ENCODE measurements around the gene TBC1D8. TPM values are rescaled to one million over a fixed set of nuclear protein-coding genes. Genes with fewer than 3 reads are reported as not detected.

The TBC1D8 gene
- polyA plus RNA-seq, 4 donors: 21.2 to 44.2 (median 30.7) TPM

DNA sequence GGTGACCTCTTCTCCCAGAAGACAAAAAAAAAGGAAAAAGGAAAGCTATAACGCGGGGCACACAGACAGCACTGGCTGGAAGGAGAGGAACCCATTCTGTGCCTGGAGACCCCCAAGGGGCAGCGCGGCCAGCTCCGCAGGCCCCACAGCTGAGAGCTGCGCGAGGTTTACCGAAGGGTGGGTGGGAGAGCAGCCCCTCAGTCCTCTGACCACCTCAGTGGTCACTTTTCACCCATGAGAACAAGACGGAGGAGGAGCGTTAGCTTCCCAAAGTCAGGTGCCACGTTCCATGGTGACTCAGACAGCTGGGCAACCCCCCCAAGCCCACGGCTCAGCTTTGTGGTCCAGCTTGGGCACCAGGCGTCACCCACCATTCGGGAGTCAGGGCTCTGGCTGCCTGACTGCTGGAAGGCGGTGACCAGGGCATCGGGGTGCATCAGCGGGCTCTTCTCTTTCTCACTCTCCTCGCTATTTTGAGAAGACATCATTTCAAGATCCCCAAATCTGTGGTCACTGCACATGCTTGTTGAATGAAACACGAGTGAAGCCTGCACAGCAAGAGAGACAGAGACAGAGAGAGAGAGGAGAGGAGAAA is 113.9 kb downstream of the TBC1D8 start:
- no peak for DNase-seq (ENCODE audit: low read depth in 4 of 4, low spot score in 3 of 4)

DNA sequence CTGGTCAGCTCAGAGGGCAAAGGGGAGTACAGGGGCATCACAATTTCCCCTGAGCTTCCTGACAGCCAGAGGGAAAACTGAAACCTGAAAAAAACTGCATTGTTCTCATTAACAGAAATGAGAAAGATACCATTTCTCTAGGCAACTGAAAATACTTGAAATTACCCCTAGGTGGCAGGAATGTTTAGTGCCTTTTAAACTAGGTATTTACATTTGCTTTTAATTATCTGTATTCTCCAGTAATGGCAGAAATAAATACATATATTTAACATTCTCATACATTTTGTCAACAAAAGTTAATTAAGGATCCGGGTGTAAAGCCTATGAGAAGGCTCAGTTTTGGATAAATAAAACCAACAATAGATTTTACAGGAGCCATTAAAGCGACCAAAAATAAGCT is 114.6 kb downstream of the TBC1D8 start:
- DNase-seq (ENCODE audit: low read depth in 4 of 4, low spot score in 3 of 4): no peak

DNA sequence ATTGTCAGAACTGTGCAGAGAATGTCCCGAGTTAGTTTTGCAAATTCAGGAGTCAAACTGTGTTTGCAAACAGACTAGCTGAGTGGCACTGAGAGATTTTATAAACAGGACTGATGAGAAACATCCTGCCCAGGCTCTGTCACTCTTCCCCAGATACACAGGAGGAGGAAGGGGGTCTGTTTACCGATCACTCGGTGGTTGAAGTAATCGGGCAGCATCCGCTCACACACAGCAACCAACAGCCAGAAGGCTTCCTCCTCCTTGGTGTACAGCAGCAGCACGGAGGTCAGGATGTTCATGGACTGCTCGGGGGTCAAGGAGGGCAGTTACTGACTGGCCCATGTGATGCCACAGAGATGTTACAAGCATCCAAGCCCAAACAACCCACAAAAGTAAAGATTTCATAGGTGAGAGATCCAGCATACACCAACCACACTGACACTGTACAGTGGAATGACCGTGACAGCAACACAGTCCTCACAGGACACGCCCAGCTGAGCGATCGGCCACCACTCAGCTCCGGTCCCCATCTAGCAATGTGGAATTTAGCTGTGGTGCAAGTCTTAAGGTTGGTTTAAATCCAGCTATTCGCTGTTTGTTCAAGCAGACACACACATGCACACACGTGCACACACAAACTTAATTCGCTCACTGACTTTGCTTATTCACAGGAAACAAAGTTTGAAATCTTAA is 119.0 kb downstream of the TBC1D8 start:
- no peak for DNase-seq (ENCODE audit: low read depth in 4 of 4, low spot score in 3 of 4)

DNA sequence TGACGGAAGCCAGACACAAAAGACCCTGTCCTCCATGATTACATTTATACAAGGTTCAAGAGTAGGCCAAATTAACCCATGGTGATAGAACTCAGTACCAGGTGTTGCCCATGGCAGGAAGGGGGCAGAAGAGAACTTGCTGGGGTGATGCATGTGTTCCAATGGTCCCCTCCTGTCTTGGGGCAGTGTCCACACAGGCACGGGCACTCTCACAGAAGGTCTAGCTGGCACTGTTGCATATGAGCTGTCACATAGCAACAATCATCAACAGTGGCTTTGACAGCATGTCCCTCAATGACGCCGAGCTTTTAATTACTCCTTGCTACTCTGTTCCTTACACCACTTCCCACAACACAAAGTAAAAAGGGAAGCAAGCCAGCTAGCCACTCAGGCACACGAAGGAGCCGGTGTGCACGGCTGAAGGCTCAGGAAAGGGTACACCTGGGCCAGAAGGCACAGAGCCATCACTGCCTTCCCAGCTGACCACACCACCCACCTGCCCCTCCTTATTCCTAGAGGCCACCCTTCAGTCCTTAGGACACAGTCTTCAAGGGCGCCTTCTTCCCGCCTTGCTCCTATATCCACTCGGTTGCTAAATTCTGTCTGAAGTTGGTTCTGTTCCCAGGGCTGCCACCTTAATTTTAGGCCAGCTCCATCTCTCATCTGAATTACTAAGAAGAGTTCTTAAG is 120.2 kb downstream of the TBC1D8 start:
- no peak for DNase-seq (ENCODE audit: low read depth in 4 of 4, low spot score in 3 of 4)

DNA sequence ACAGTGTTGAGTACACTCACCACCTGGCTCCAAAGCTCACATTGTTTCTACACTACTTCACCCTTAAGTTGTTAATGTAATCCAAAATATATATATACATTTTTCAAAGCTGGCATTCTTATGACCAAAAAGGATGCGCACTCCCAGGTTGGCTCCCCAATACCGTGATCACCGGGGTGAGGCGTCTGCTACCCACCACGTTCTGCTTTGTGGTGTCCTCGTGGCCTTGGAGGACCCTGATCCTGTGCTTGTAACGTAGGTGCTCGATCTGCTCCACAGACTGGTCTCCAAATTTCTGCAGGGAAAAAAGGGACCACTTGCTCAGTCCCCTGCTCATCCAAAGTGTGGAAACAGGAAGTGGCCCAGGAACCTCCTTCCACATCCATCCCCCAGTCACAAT is 123.3 kb downstream of the TBC1D8 start:
- DNase-seq (ENCODE audit: low read depth in 4 of 4, low spot score in 3 of 4): no peak

DNA sequence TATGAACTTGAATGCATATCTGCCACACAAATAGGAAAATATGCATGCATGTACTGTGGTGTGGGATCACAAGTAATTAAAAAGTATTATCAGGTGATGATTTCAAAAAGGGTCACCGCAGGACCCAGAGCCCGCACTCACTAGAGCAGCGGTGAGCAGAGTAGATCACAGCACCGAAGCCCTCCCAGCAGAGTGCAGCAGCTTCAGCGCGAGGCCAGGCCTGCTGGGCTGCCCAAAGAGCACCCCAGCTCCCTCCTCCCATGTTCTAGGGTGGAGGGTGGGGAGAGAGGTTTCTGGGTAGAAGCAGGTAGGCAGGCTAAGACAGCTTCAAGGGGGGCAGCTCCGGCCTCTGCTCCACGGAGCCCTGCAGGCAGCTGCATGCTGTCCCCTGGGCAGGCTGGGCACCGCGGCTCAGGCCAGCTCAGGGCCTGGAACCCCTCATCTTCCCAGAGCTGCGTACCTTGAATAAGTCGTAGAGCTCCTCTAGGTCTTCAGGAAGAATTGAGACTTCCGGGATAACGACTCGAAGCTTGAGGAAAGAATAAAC is 124.2 kb downstream of the TBC1D8 start:
- no peak for DNase-seq (ENCODE audit: low read depth in 4 of 4, low spot score in 3 of 4)

DNA sequence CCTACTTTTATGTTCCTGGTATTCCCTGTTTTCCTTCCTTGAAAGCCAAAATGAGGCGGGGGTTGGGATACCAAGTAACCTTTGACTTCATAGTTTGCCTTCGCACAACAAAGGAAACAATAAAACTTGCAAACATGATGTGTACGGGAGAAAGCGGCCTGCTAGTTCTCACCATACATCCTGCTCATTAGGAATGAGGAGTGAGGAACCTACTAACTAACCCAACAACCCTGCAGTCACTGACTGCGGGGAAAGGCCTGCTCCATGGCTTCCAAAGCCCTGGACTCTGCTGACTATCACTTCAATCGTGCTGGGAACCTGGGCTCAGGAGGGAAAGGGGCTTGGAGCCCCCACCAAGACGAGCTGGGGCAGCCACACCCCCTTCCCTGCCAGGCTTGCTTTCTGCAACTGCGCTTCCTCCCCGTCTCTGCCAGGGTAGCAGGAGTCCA is 124.9 kb downstream of the TBC1D8 start:
- DNase-seq (ENCODE audit: low read depth in 4 of 4, low spot score in 3 of 4): no peak

DNA sequence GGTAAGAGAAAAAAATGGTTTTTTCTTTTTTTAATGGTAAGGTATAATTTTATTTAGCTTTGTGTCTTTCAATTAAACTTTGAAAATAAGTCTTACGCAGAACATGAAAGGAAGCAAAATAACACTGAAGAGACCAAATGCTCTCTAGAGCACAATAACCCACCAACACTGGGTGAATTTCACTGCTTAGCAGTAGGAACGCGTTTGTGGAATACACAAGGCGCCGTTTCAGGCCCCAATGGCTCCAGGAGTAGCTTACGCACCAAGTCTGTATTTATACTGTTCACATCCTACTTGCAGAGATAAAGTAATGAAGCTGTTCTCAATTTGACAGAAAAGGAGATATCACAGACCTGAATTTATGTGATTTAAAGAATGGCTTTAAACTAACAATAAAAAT is 125.6 kb downstream of the TBC1D8 start:
- DNase-seq (ENCODE audit: low read depth in 4 of 4, low spot score in 3 of 4): no peak

DNA sequence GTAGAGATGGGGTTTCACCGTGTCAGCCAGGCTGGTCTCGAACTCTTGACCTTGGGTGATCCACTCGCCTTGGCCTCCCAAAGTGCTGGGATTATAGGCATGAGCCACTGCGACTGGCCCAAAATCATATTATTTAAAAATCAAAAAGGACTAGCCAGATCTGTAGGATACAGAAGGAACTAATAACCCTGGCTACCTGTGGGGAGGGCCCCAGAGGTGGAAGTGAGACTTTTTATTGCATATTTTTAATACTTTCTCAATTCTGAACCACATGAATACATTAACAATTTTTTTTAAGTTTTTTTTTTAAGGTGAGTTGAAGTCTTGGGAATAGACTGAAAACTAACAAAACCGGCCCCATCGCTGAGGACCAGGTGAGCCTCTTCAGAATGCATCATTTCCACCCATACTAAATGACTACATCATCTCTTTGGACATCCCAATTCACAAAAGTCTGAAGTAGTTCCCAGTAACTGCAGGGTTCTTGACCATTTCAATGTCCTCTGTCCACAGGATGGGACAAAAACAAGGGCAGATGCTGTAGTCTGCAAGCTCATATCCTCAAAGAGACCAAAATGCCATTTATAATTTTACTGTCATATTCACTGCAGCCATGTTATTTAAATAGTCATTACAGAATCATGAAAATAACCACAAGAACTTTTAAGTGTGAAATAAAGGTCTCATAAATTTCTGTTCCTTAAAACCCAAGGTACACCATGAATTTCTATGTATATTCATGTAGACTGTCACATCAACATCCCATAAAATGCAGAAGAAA is 127.7 kb downstream of the TBC1D8 start:
- DNase-seq (ENCODE audit: low read depth in 4 of 4, low spot score in 3 of 4): no peak

DNA sequence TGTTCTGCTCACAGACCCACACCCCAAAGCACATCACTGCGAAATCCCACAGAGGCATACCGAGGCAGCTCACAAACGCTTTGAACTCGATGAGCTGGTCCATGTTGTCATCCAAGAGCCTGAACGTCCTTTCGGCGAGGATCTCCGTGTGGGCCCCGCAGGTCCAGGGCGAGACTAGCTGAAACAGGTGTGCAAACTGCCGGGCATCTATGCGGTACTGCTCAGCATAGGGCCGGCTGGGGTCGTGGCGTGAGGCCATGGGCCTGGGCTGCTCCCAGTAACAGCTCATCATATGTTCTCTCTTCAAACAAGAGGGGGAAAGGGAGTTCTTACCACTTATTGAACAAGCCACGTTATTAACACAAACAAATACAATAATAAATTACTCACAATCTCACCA is 129.0 kb downstream of the TBC1D8 start:
- DNase-seq (ENCODE audit: low read depth in 4 of 4, low spot score in 3 of 4): no peak

DNA sequence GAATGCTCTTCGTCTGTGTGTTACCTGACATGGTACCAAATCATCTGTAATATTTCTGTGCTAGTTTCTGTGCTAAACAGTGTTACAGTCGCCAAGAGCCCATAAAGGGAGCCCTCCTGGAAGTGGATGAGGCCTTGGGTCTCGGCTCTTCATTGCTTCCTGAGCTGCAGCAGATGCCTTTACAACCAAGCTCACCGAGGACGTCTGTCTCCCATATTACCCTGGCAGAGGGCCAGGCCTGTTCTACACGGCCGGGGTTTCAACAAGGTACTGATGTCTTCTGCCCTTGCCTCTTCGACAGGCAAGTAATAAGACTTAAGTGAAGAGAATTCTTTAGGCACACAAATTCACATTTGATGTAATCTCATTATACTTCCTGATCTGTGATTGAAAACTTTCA is 132.2 kb downstream of the TBC1D8 start:
- no peak for DNase-seq (ENCODE audit: low read depth in 4 of 4, low spot score in 3 of 4)

DNA sequence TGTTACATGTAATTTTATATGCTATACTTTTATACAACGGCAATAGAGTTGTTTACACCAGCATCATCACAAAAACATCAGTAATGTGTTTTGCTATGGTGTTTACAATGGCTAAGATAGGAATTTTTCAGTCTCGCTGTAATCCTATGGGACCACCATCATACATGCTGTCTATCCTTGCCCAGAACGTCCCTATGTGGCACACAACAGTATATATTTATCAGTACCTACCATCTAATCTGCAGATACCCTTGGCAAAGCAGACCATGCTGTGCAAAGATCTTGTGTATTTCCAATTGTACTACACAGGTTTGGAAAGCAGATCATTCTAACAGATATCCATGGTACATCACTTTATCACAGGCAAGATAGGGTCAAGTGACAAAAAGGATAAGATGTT is 133.8 kb downstream of the TBC1D8 start:
- no peak for DNase-seq (ENCODE audit: low read depth in 4 of 4, low spot score in 3 of 4)

DNA sequence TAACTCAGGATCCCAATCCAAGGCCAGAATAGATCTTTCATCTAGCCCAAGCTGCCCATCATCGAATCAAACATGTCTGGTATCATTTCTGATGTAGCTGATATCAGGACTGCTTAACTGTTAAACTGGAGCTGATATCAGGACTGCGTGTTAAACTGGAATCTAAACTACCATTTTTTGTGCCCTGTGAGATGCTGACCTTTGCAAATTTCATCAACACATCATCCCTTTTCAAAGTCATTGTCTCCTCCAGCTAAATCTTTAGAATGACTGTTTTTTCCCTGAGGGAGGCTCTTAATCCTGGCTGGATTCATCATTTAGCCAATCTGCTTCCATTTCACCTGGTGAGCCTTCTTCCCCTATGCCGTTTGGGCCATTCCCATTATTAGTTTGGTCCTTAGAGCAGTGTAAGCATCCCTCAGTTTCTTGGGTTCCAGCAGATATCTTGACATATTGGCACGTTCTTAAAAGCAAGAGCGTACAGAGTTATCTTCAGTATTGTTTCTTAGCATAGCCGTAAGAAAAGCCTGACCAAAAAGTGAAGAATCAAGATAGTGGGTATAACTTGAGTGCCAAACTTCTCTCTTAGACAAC is 136.8 kb downstream of the TBC1D8 start:
- DNase-seq (ENCODE audit: low read depth in 4 of 4, low spot score in 3 of 4): no peak

DNA sequence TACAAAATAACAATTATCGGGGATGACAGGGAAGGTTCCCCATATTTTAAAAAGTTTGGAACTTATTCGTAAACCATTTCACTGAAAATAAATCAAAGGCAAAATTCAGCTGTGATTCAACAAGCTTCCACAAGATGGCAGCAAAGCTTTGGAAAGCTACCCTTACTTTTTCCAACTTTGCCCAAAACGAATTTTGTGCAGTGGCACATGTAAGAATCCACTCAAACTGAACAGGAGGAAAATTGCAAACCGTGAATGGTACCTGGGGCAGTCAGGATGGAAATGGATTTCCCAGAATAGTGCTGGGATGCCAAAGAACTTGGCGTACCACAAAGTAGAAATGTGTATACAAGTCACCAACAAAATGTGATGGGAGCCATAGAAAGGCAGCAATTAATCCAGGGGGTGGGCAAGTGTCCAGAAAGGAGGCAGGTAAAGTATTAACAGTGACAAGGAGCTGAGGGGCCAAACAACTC is 138.4 kb downstream of the TBC1D8 start:
- peak in 1 of 4 donors; percentile 34 for DNase-seq (ENCODE audit: low read depth in 4 of 4, low spot score in 3 of 4)

DNA sequence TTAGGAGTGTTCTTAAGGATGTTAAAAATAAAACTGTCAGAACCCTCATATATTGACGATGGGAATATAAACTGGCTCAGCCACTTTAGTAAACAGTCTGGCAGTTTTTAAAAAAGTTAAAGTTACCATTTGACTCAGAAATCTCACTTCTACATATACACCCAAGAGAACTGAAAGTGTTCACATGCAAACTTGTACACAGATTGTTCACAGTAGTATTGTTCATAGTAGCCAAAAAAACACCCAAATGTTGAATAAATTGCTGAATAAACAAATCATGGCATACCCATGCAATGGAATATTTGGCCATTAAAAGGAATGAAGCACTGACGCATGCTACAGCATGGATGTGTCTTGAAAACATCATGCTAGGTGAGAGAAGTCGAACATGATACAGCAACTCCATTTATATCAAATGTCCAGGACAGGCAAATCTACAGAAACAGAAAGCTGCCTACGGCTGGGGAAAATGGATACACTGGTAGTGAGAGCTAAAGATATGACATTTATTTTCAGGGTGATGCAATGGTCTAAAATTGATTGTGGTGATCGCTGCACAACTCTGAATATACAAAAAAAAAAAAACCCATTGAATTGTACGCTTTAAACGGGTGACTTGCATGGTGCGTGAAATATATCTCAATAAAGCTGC is 139.0 kb downstream of the TBC1D8 start:
- no peak for DNase-seq (ENCODE audit: low read depth in 4 of 4, low spot score in 3 of 4)

DNA sequence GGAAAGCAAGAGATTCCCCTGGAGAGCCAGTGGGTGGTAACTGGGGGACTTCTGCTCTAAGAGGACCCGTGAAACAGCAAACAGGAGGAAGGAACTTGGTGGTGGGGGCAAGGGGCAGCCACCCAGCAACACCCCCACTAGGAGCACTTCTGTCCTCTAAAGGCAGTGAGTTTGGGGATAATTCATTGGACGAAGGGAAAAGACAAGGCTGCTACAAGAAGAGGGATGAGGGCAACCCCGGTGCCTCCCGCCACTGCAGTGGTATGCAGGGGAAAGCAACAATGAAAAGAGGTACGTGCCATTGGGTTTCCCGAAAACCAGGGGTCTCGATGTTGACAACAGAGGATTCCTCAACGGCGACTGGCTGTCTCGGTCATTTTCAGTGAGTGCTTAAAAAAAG is 140.0 kb downstream of the TBC1D8 start:
- no peak for DNase-seq (ENCODE audit: low read depth in 4 of 4, low spot score in 3 of 4)

DNA sequence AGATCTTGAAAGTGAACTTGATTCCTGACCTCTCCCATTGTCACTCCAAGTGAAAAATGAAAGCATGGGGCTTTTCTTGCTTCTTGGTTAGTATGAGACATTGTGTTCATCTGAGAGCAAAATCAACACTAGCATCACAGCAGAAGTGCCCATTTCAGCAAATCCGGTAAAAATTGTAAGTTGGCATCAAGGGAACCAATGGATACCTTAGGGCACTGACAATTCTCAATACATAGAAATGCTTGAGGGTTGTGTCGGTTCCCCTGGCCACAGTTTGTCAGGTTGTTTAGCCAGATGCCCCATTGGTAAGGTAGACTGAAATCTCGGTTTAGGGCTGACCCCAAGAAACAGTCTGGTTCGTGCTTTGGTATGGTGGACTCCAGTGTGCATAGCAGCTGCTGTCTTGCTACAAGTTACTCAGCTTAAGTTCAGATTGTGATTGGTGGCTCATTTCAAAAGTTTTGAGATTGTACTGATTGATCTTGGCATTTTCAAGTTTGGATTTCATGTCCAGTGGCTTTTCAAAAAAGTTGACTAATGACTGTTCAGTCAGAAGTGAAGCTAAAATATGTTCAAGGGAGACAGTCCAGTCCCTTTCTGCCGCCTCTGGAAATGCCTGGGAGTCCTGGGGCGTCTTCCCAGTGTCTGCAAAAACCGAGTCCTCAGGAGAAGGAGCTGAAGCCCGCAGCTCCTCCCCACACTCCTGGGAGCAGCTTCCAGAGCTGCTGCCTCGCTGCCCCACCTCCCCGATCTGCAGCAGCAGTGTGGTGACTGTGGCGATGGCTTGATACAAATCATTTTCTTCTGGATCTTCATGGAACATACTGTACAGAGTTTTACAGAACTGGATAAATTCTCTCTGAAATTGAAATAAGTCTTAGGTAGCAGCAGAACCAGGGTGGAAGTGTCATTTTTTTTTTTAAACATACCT is 143.5 kb downstream of the TBC1D8 start:
- no peak for DNase-seq (ENCODE audit: low read depth in 4 of 4, low spot score in 3 of 4)

DNA sequence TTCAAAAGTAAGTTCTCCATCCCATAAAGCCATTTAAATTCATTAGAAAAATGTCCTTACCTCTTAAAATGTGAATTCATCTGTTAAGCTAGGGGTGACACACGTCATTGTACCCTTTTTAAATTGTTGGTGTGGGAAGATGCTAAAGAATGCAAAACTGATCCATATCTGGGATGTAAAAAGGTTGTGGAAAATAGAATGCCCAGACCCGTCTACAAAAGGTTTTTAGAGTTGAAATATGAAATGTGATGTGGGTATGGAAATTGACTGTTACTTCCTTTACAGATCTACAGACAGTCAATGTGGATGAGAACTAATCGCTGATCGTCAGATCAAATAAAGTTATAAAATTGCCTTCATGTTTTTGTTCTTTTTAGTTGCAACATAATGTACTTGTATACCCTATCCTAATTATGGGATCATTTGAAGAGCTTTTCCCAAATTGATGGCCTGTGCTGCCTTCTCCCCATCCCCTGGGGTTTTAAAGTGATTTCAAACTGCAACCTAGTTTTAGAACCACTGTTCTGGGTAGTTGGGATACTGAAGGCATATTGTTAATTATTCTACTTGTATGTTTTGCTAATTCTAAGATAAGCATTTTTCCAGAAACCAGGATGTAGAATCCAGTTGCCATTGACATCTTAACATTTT is 145.0 kb downstream of the TBC1D8 start:
- no peak for DNase-seq (ENCODE audit: low read depth in 4 of 4, low spot score in 3 of 4)

All from left renal pelvis (tissue), 4 donors.